ENCODE data around the gene WAS.
"Not testable (repeated sequence)": the region's sequence is repeated elsewhere in the genome, so short reads cannot be mapped to it uniquely, and the experiment has no call there.

WAS gene

DNA sequence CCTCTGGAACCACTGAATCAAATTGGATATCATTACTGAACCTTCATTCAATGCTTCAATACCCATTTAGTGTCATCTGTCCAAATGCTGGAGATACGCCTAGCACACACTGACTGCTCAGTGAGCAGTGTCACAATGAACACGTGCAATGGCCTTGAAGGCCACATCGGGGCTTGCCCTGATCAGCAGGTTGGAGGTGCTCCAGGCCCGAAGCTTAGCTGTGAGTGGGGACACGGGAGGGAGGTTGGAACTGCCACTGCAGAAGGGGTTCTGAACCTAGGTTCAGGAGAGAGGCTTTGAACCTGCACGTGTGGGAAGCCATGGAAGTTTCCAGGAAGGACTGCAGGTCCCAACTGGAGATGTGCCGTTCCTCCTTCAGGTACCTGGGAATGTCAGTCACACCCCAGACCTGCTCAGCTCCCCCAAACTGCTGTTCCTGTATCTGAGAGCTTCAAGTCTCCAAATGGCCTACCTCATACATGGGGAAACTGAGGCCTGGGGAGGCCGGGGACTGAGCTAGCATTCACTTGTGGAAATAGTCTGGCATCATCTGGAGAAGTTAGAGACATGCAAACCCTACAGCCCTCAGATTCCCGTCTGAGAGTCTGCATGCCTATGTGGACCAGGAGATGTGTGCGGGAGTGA, 1.9 kb upstream of the WAS start:
- Histone ChIP-seq H3K9me3 (ENCODE audit: control extremely low read depth in 1 of 5, control insufficient read depth in 4 of 5, insufficient read depth in 2 of 5, low read depth in 1 of 5, low read length in 4 of 5) (no peaks in the 10 kb centered on the region), H3K4me1 (ENCODE audit: control extremely low read depth in 1 of 4, control insufficient read depth in 4 of 4, insufficient read depth in 4 of 4, low read length in 3 of 4) (peaks cover 4 to 60% (median 48%) of the 10 kb centered on the region in 4 experiments), H3K27ac (ENCODE audit: insufficient read depth in 1 of 2, low read depth in 1 of 2, low read length in 2 of 2, poor library complexity in 1 of 2, severe bottlenecking in 2 of 2) (no peak overlapping the region), H3K4me3 (ENCODE audit: control insufficient read depth in 1 of 7, extremely low read depth in 1 of 7, insufficient read depth in 4 of 7, low read depth in 2 of 7, low read length in 6 of 7) (no peak overlapping the region), H3K27me3 (replicated peaks in 2 of 5; ENCODE audit: control insufficient read depth in 4 of 5, insufficient read depth in 5 of 5, low read length in 4 of 5) (no peaks in the 10 kb centered on the region), H3K36me3 (ENCODE audit: control insufficient read depth in 4 of 4, insufficient read depth in 4 of 4, low read length in 3 of 4) (peaks cover 0 to 9% (median 5%) of the 10 kb centered on the region in 4 experiments)
- no peak for DNase-seq
- ChIA-PET CTCF (interaction anchor here (0.6 to 1.4 kb wide), 3 partner anchors 23 to 50 kb away, joined by 3 to 4 read pairs (median 3); no protein-coding TSS in a partner anchor), POLR2A (no interaction called here)
- WGBS (ENCODE audit: insufficient coverage), result 93% methylated on average over 10 of the region's 10 CpGs

DNA sequence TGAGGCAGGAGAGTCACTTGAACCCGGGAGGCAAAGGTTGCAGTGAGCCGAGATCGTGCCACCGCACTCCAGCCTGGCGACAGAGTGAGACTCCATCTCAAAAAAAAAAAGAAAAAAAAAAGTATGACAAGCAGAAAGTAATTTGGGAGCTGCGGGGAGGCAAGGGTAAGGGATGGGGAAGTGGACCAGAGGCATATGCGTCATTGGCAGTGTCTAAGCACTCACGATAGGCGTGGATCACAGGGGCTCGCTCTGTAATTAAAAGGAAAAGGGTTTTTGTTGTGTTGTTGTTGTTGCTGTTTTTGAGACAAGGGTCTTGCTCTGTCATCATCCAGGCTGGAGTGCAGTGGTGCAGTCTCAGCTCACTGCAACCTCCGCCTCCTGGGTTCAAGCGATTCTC, 804 bp upstream of the WAS start:
- ChIA-PET POLR2A (interaction anchor here (0.7 kb wide), 1 partner anchor 116 kb away, joined by 4 read pairs; no protein-coding TSS in a partner anchor), CTCF (interaction anchor here (1.3 to 1.6 kb wide), 2 partner anchors 10 to 13 kb away, joined by 4 to 6 read pairs; no protein-coding TSS in a partner anchor)
- peaks cover 2 to 20% (median 12%) of the 10 kb centered on the region in 4 experiments for H3K36me3 ChIP-seq (ENCODE audit: control insufficient read depth in 4 of 4, insufficient read depth in 4 of 4, low read length in 3 of 4)
- WGBS (ENCODE audit: insufficient coverage), result 60% methylated on average over 2 of the region's 12 CpGs
- peaks cover 4 to 54% (median 42%) of the 10 kb centered on the region in 4 experiments for H3K4me1 ChIP-seq (ENCODE audit: control extremely low read depth in 1 of 4, control insufficient read depth in 4 of 4, insufficient read depth in 4 of 4, low read length in 3 of 4)
- DNase-seq, result peak in 2 of 3 donors; percentile 49 to 54
- not testable (repeated sequence) for H3K27me3 ChIP-seq (replicated peaks in 2 of 5; ENCODE audit: control insufficient read depth in 4 of 5, insufficient read depth in 5 of 5, low read length in 4 of 5); H3K9me3 ChIP-seq (ENCODE audit: control extremely low read depth in 1 of 5, control insufficient read depth in 4 of 5, insufficient read depth in 2 of 5, low read depth in 1 of 5, low read length in 4 of 5)
- peak overlapping the region in 1 of 7 experiments; percentile 73 for H3K4me3 ChIP-seq (ENCODE audit: control insufficient read depth in 1 of 7, extremely low read depth in 1 of 7, insufficient read depth in 4 of 7, low read depth in 2 of 7, low read length in 6 of 7)
- H3K27ac ChIP-seq (ENCODE audit: insufficient read depth in 1 of 2, low read depth in 1 of 2, low read length in 2 of 2, poor library complexity in 1 of 2, severe bottlenecking in 2 of 2), result peak overlapping the region in 1 of 2 experiments; percentile 74

GRCh38 chrX:48684134-48684533, 535 bp downstream of the WAS start:
- WGBS (ENCODE audit: insufficient coverage), result 65% methylated on average over 7 of the region's 7 CpGs
- Histone ChIP-seq H3K27me3 (replicated peaks in 2 of 5; ENCODE audit: control insufficient read depth in 4 of 5, insufficient read depth in 5 of 5, low read length in 4 of 5) (peaks cover 0 to 2% (median 0%) of the 10 kb centered on the region in 5 experiments), H3K36me3 (ENCODE audit: control insufficient read depth in 4 of 4, insufficient read depth in 4 of 4, low read length in 3 of 4) (peaks cover 2 to 30% (median 17%) of the 10 kb centered on the region in 4 experiments), H3K27ac (ENCODE audit: insufficient read depth in 1 of 2, low read depth in 1 of 2, low read length in 2 of 2, poor library complexity in 1 of 2, severe bottlenecking in 2 of 2) (peak overlapping the region in 1 of 2 experiments; percentile 74), H3K4me3 (ENCODE audit: control insufficient read depth in 1 of 7, extremely low read depth in 1 of 7, insufficient read depth in 4 of 7, low read depth in 2 of 7, low read length in 6 of 7) (peak overlapping the region; percentile 31 to 83 (median 63)), H3K4me1 (ENCODE audit: control extremely low read depth in 1 of 4, control insufficient read depth in 4 of 4, insufficient read depth in 4 of 4, low read length in 3 of 4) (peaks cover 4 to 46% (median 36%) of the 10 kb centered on the region in 4 experiments), H3K9me3 (ENCODE audit: control extremely low read depth in 1 of 5, control insufficient read depth in 4 of 5, insufficient read depth in 2 of 5, low read depth in 1 of 5, low read length in 4 of 5) (no peaks in the 10 kb centered on the region)
- DNase-seq, result no peak
- ChIA-PET POLR2A (no interaction called here), CTCF (interaction anchor here (1.6 kb wide), 1 partner anchor 9 kb away, joined by 6 read pairs; no protein-coding TSS in a partner anchor)

DNA sequence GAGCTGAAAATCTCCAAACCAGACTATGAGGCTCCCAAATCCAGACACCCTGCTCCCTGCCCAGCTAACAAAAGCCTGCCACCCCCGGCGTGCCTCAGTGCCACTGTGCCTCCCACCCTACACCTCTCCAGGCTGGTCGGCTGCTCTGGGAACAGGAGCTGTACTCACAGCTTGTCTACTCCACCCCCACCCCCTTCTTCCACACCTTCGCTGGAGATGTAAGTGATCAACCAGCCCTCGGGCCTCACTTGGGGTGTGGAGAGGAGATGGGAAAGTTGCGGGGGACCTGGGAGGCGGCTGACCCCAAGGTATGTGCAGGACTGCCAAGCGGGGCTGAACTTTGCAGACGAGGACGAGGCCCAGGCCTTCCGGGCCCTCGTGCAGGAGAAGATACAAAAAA, 1.8 kb downstream of the WAS start:
- Histone ChIP-seq H3K36me3 (ENCODE audit: control insufficient read depth in 4 of 4, insufficient read depth in 4 of 4, low read length in 3 of 4) (peaks cover 2 to 32% (median 19%) of the 10 kb centered on the region in 4 experiments), H3K4me1 (ENCODE audit: control extremely low read depth in 1 of 4, control insufficient read depth in 4 of 4, insufficient read depth in 4 of 4, low read length in 3 of 4) (peaks cover 4 to 44% (median 34%) of the 10 kb centered on the region in 4 experiments), H3K27me3 (replicated peaks in 2 of 5; ENCODE audit: control insufficient read depth in 4 of 5, insufficient read depth in 5 of 5, low read length in 4 of 5) (peaks cover 0 to 4% (median 0%) of the 10 kb centered on the region in 5 experiments), H3K27ac (ENCODE audit: insufficient read depth in 1 of 2, low read depth in 1 of 2, low read length in 2 of 2, poor library complexity in 1 of 2, severe bottlenecking in 2 of 2) (no peak overlapping the region), H3K9me3 (ENCODE audit: control extremely low read depth in 1 of 5, control insufficient read depth in 4 of 5, insufficient read depth in 2 of 5, low read depth in 1 of 5, low read length in 4 of 5) (no peaks in the 10 kb centered on the region), H3K4me3 (ENCODE audit: control insufficient read depth in 1 of 7, extremely low read depth in 1 of 7, insufficient read depth in 4 of 7, low read depth in 2 of 7, low read length in 6 of 7) (no peak overlapping the region)
- ChIA-PET POLR2A (no interaction called here), CTCF (no interaction called here)
- 86% methylated on average over 9 of the region's 12 CpGs for WGBS (ENCODE audit: insufficient coverage)
- DNase-seq, result no peak

GRCh38 chrX:48688531-48689150, 5.0 kb downstream of the WAS start:
- no peak overlapping the region for H3K4me3 ChIP-seq (ENCODE audit: control insufficient read depth in 1 of 7, extremely low read depth in 1 of 7, insufficient read depth in 4 of 7, low read depth in 2 of 7, low read length in 6 of 7)
- H3K9me3 ChIP-seq (ENCODE audit: control extremely low read depth in 1 of 5, control insufficient read depth in 4 of 5, insufficient read depth in 2 of 5, low read depth in 1 of 5, low read length in 4 of 5), result no peaks in the 10 kb centered on the region
- ChIA-PET CTCF (no interaction called here), POLR2A (no interaction called here)
- DNase-seq, result no peak
- peaks cover 4 to 23% (median 12%) of the 10 kb centered on the region in 4 experiments for H3K4me1 ChIP-seq (ENCODE audit: control extremely low read depth in 1 of 4, control insufficient read depth in 4 of 4, insufficient read depth in 4 of 4, low read length in 3 of 4)
- H3K27me3 ChIP-seq (replicated peaks in 2 of 5; ENCODE audit: control insufficient read depth in 4 of 5, insufficient read depth in 5 of 5, low read length in 4 of 5), result peaks cover 0 to 4% (median 0%) of the 10 kb centered on the region in 5 experiments
- 97% methylated on average over 2 of the region's 19 CpGs for WGBS (ENCODE audit: insufficient coverage)
- no peak overlapping the region for H3K27ac ChIP-seq (ENCODE audit: insufficient read depth in 1 of 2, low read depth in 1 of 2, low read length in 2 of 2, poor library complexity in 1 of 2, severe bottlenecking in 2 of 2)
- peaks cover 2 to 36% (median 19%) of the 10 kb centered on the region in 4 experiments for H3K36me3 ChIP-seq (ENCODE audit: control insufficient read depth in 4 of 4, insufficient read depth in 4 of 4, low read length in 3 of 4)

GRCh38 chrX:48689208-48689920, 5.8 kb downstream of the WAS start:
- no peak overlapping the region for H3K27ac ChIP-seq (ENCODE audit: insufficient read depth in 1 of 2, low read depth in 1 of 2, low read length in 2 of 2, poor library complexity in 1 of 2, severe bottlenecking in 2 of 2)
- H3K27me3 ChIP-seq (replicated peaks in 2 of 5; ENCODE audit: control insufficient read depth in 4 of 5, insufficient read depth in 5 of 5, low read length in 4 of 5), result peaks cover 0 to 4% (median 0%) of the 10 kb centered on the region in 5 experiments
- no peak overlapping the region for H3K4me3 ChIP-seq (ENCODE audit: control insufficient read depth in 1 of 7, extremely low read depth in 1 of 7, insufficient read depth in 4 of 7, low read depth in 2 of 7, low read length in 6 of 7)
- DNase-seq, result no peak
- peaks cover 2 to 17% (median 7%) of the 10 kb centered on the region in 4 experiments for H3K4me1 ChIP-seq (ENCODE audit: control extremely low read depth in 1 of 4, control insufficient read depth in 4 of 4, insufficient read depth in 4 of 4, low read length in 3 of 4)
- peaks cover 2 to 36% (median 19%) of the 10 kb centered on the region in 4 experiments for H3K36me3 ChIP-seq (ENCODE audit: control insufficient read depth in 4 of 4, insufficient read depth in 4 of 4, low read length in 3 of 4)
- ChIA-PET POLR2A (no interaction called here), CTCF (no interaction called here)
- WGBS (ENCODE audit: insufficient coverage), result 76% methylated on average over 9 of the region's 11 CpGs
- no peaks in the 10 kb centered on the region for H3K9me3 ChIP-seq (ENCODE audit: control extremely low read depth in 1 of 5, control insufficient read depth in 4 of 5, insufficient read depth in 2 of 5, low read depth in 1 of 5, low read length in 4 of 5)
